Measurements from ENCODE around the gene CEP162. TPM values are rescaled to one million over a fixed set of nuclear protein-coding genes. Genes with fewer than 3 reads are reported as not detected.
"Not testable (repeated sequence)": the region's sequence is repeated elsewhere in the genome, so short reads cannot be mapped to it uniquely, and the experiment has no call there.

The CEP162 gene
- total and polyA plus RNA-seq, 5 donors from 2014 or later, result 2.2 to 6.0 (median 2.8) TPM

GRCh38 chr6:84139311-84139710 is 88.1 kb downstream of the CEP162 start:
- Mint-ChIP-seq H3K4me1 (no peaks in the 10 kb centered on the region), H3K36me3 (peaks cover 51% of the 10 kb centered on the region), H3K27ac (no peak overlapping the region), H3K27me3 (no peaks in the 10 kb centered on the region), H3K9me3 (peaks cover 0 to 1% (median 0%) of the 10 kb centered on the region in 7 donors), H3K4me3 (no peak overlapping the region)
- Histone ChIP-seq H3K4me3 (ENCODE audit: low read depth, low read length) (no peak overlapping the region), H3K36me3 (ENCODE audit: control insufficient read depth, insufficient read depth, low read length) (peaks cover 17% of the 10 kb centered on the region), H3K4me1 (ENCODE audit: control insufficient read depth, insufficient read depth, low read length, poor library complexity, severe bottlenecking) (no peaks in the 10 kb centered on the region), H3K9me3 (ENCODE audit: control insufficient read depth in 2 of 2, low read length in 2 of 2) (no peaks in the 10 kb centered on the region), H3K27me3 (ENCODE audit: control insufficient read depth, insufficient read depth, low read length) (no peaks in the 10 kb centered on the region), H3K27ac (ENCODE audit: insufficient read depth, low read length, poor library complexity, severe bottlenecking) (no peak overlapping the region)
- ATAC-seq (ENCODE audit: low read depth in 2 of 2), result no peak
- DNase-seq, result no peak

- no peak overlapping the region for H3K4me3 Mint-ChIP-seq
- peaks cover 47% of the 10 kb centered on the region for H3K36me3 Mint-ChIP-seq
- no peaks in the 10 kb centered on the region for H3K27me3 Mint-ChIP-seq
- peaks cover 0 to 1% (median 0%) of the 10 kb centered on the region in 7 donors for H3K9me3 Mint-ChIP-seq
- Histone ChIP-seq H3K36me3 (ENCODE audit: control insufficient read depth, insufficient read depth, low read length) (peaks cover 21% of the 10 kb centered on the region), H3K9me3 (ENCODE audit: control insufficient read depth in 2 of 2, low read length in 2 of 2) (no peaks in the 10 kb centered on the region), H3K4me3 (ENCODE audit: low read depth, low read length) (no peak overlapping the region), H3K4me1 (ENCODE audit: control insufficient read depth, insufficient read depth, low read length, poor library complexity, severe bottlenecking) (no peaks in the 10 kb centered on the region), H3K27ac (ENCODE audit: insufficient read depth, low read length, poor library complexity, severe bottlenecking) (no peak overlapping the region), H3K27me3 (ENCODE audit: control insufficient read depth, insufficient read depth, low read length) (no peaks in the 10 kb centered on the region)
- ATAC-seq (ENCODE audit: low read depth in 2 of 2), result no peak
- H3K27ac Mint-ChIP-seq, result no peak overlapping the region
- no peaks in the 10 kb centered on the region for H3K4me1 Mint-ChIP-seq
- no peak for DNase-seq
Measured at GRCh38 chr6:84137989-84138575, 89.4 kb downstream of the CEP162 start.

GRCh38 chr6:84137051-84137375 is 90.4 kb downstream of the CEP162 start:
- peaks cover 41% of the 10 kb centered on the region for H3K36me3 Mint-ChIP-seq
- H3K27ac Mint-ChIP-seq, result no peak overlapping the region
- no peak overlapping the region for H3K4me3 Mint-ChIP-seq
- no peaks in the 10 kb centered on the region for H3K4me1 Mint-ChIP-seq
- Histone ChIP-seq H3K36me3 (ENCODE audit: control insufficient read depth, insufficient read depth, low read length) (peaks cover 21% of the 10 kb centered on the region), H3K4me3 (ENCODE audit: low read depth, low read length) (no peak overlapping the region), H3K4me1 (ENCODE audit: control insufficient read depth, insufficient read depth, low read length, poor library complexity, severe bottlenecking) (no peaks in the 10 kb centered on the region), H3K9me3 (ENCODE audit: control insufficient read depth in 2 of 2, low read length in 2 of 2) (no peaks in the 10 kb centered on the region), H3K27me3 (ENCODE audit: control insufficient read depth, insufficient read depth, low read length) (no peaks in the 10 kb centered on the region), H3K27ac (ENCODE audit: insufficient read depth, low read length, poor library complexity, severe bottlenecking) (no peak overlapping the region)
- peaks cover 0 to 2% (median 0%) of the 10 kb centered on the region in 7 donors for H3K9me3 Mint-ChIP-seq
- no peak for DNase-seq
- ATAC-seq (ENCODE audit: low read depth in 2 of 2), result no peak
- H3K27me3 Mint-ChIP-seq, result no peaks in the 10 kb centered on the region

GRCh38 chr6:84136364-84137050 is 90.9 kb downstream of the CEP162 start:
- H3K4me3 Mint-ChIP-seq, result no peak overlapping the region
- peaks cover 21% of the 10 kb centered on the region for H3K36me3 ChIP-seq (ENCODE audit: control insufficient read depth, insufficient read depth, low read length)
- H3K27ac ChIP-seq (ENCODE audit: insufficient read depth, low read length, poor library complexity, severe bottlenecking), result no peak overlapping the region
- no peak overlapping the region for H3K4me3 ChIP-seq (ENCODE audit: low read depth, low read length)
- H3K9me3 Mint-ChIP-seq, result peaks cover 0 to 2% (median 0%) of the 10 kb centered on the region in 7 donors
- DNase-seq, result no peak
- ATAC-seq (ENCODE audit: low read depth in 2 of 2), result no peak
- H3K27me3 ChIP-seq (ENCODE audit: control insufficient read depth, insufficient read depth, low read length), result no peaks in the 10 kb centered on the region
- no peaks in the 10 kb centered on the region for H3K4me1 ChIP-seq (ENCODE audit: control insufficient read depth, insufficient read depth, low read length, poor library complexity, severe bottlenecking)
- no peaks in the 10 kb centered on the region for H3K9me3 ChIP-seq (ENCODE audit: control insufficient read depth in 2 of 2, low read length in 2 of 2)
- peaks cover 38% of the 10 kb centered on the region for H3K36me3 Mint-ChIP-seq
- H3K4me1 Mint-ChIP-seq, result no peaks in the 10 kb centered on the region
- H3K27ac Mint-ChIP-seq, result peak overlapping the region in 1 of 3 donors; percentile 74
- H3K27me3 Mint-ChIP-seq, result no peaks in the 10 kb centered on the region

GRCh38 chr6:84135291-84135690 is 92.2 kb downstream of the CEP162 start:
- H3K27ac Mint-ChIP-seq, result no peak overlapping the region
- no peaks in the 10 kb centered on the region for H3K9me3 ChIP-seq (ENCODE audit: control insufficient read depth in 2 of 2, low read length in 2 of 2)
- H3K36me3 Mint-ChIP-seq, result peaks cover 32% of the 10 kb centered on the region
- no peak overlapping the region for H3K4me3 ChIP-seq (ENCODE audit: low read depth, low read length)
- no peaks in the 10 kb centered on the region for H3K27me3 ChIP-seq (ENCODE audit: control insufficient read depth, insufficient read depth, low read length)
- H3K27ac ChIP-seq (ENCODE audit: insufficient read depth, low read length, poor library complexity, severe bottlenecking), result no peak overlapping the region
- no peak for ATAC-seq (ENCODE audit: low read depth in 2 of 2)
- H3K4me1 ChIP-seq (ENCODE audit: control insufficient read depth, insufficient read depth, low read length, poor library complexity, severe bottlenecking), result no peaks in the 10 kb centered on the region
- no peak for DNase-seq
- no peak overlapping the region for H3K4me3 Mint-ChIP-seq
- no peaks in the 10 kb centered on the region for H3K27me3 Mint-ChIP-seq
- no peaks in the 10 kb centered on the region for H3K4me1 Mint-ChIP-seq
- H3K36me3 ChIP-seq (ENCODE audit: control insufficient read depth, insufficient read depth, low read length), result peaks cover 14% of the 10 kb centered on the region
- peaks cover 0 to 7% (median 0%) of the 10 kb centered on the region in 7 donors for H3K9me3 Mint-ChIP-seq

- peaks cover 24% of the 10 kb centered on the region for H3K36me3 Mint-ChIP-seq
- H3K4me1 ChIP-seq (ENCODE audit: control insufficient read depth, insufficient read depth, low read length, poor library complexity, severe bottlenecking); H3K4me3 Mint-ChIP-seq; H3K36me3 ChIP-seq (ENCODE audit: control insufficient read depth, insufficient read depth, low read length); H3K27ac ChIP-seq (ENCODE audit: insufficient read depth, low read length, poor library complexity, severe bottlenecking); DNase-seq; H3K27ac Mint-ChIP-seq; H3K9me3 ChIP-seq (ENCODE audit: control insufficient read depth in 2 of 2, low read length in 2 of 2); H3K27me3 Mint-ChIP-seq; H3K9me3 Mint-ChIP-seq; H3K4me1 Mint-ChIP-seq; H3K4me3 ChIP-seq (ENCODE audit: low read depth, low read length); H3K27me3 ChIP-seq (ENCODE audit: control insufficient read depth, insufficient read depth, low read length); ATAC-seq (ENCODE audit: low read depth in 2 of 2): not testable (repeated sequence)
Measured at GRCh38 chr6:84133385-84133784, 94.1 kb downstream of the CEP162 start.

- peaks cover 10% of the 10 kb centered on the region for H3K36me3 ChIP-seq (ENCODE audit: control insufficient read depth, insufficient read depth, low read length)
- H3K4me1 ChIP-seq (ENCODE audit: control insufficient read depth, insufficient read depth, low read length, poor library complexity, severe bottlenecking); ATAC-seq (ENCODE audit: low read depth in 2 of 2); H3K27ac Mint-ChIP-seq; H3K4me1 Mint-ChIP-seq; H3K27ac ChIP-seq (ENCODE audit: insufficient read depth, low read length, poor library complexity, severe bottlenecking); H3K4me3 ChIP-seq (ENCODE audit: low read depth, low read length); H3K9me3 ChIP-seq (ENCODE audit: control insufficient read depth in 2 of 2, low read length in 2 of 2); H3K9me3 Mint-ChIP-seq; H3K4me3 Mint-ChIP-seq; DNase-seq; H3K27me3 Mint-ChIP-seq; H3K27me3 ChIP-seq (ENCODE audit: control insufficient read depth, insufficient read depth, low read length): not testable (repeated sequence)
- H3K36me3 Mint-ChIP-seq, result peaks cover 22% of the 10 kb centered on the region
Measured at GRCh38 chr6:84129588-84129987, 97.9 kb downstream of the CEP162 start.

GRCh38 chr6:84123186-84123585 is 104.3 kb downstream of the CEP162 start:
- no peaks in the 10 kb centered on the region for H3K4me1 Mint-ChIP-seq
- Histone ChIP-seq H3K9me3 (ENCODE audit: control insufficient read depth in 2 of 2, low read length in 2 of 2) (no peaks in the 10 kb centered on the region), H3K4me3 (ENCODE audit: low read depth, low read length) (no peak overlapping the region), H3K27ac (ENCODE audit: insufficient read depth, low read length, poor library complexity, severe bottlenecking) (no peak overlapping the region), H3K36me3 (ENCODE audit: control insufficient read depth, insufficient read depth, low read length) (peaks cover 8% of the 10 kb centered on the region), H3K4me1 (ENCODE audit: control insufficient read depth, insufficient read depth, low read length, poor library complexity, severe bottlenecking) (no peaks in the 10 kb centered on the region), H3K27me3 (ENCODE audit: control insufficient read depth, insufficient read depth, low read length) (no peaks in the 10 kb centered on the region)
- H3K36me3 Mint-ChIP-seq, result peaks cover 42% of the 10 kb centered on the region
- H3K4me3 Mint-ChIP-seq, result no peak overlapping the region
- ATAC-seq (ENCODE audit: low read depth in 2 of 2) (no peak), DNase-seq (no peak)
- H3K9me3 Mint-ChIP-seq, result peaks cover 0 to 8% (median 0%) of the 10 kb centered on the region in 7 donors
- H3K27me3 Mint-ChIP-seq, result no peaks in the 10 kb centered on the region
- H3K27ac Mint-ChIP-seq, result no peak overlapping the region

All from CD4-positive, CD25-positive, alpha-beta regulatory T cell (primary cell).